Mammary epithelial cell (primary cell): ENCODE data around the gene APCDD1L.

Source experiments
- EZH2 ChIP-seq: IDR thresholded peaks from 2 replicates; pipeline ENCODE4 v1.6.1; 2012; ENCODE audit warnings: low read length, inconsistent platforms, borderline replicate concordance
- TF ChIP-seq, protein P1 (sequence below), 2 donors: IDR thresholded peaks in 1 of 2; conservative IDR thresholded peaks in 1 of 2; 2 replicates each; pipeline ENCODE4 v1.5.1; 2011 to 2012; ENCODE audit warnings: inconsistent platforms in 2 of 2, low read length in 2 of 2, mild to moderate bottlenecking in 2 of 2, control low read depth in 1 of 2, low read depth in 1 of 2; ENCODE audit not compliant: insufficient read depth in 1 of 2; ENCODE audit errors: extremely low read depth in 1 of 2

DNA sequence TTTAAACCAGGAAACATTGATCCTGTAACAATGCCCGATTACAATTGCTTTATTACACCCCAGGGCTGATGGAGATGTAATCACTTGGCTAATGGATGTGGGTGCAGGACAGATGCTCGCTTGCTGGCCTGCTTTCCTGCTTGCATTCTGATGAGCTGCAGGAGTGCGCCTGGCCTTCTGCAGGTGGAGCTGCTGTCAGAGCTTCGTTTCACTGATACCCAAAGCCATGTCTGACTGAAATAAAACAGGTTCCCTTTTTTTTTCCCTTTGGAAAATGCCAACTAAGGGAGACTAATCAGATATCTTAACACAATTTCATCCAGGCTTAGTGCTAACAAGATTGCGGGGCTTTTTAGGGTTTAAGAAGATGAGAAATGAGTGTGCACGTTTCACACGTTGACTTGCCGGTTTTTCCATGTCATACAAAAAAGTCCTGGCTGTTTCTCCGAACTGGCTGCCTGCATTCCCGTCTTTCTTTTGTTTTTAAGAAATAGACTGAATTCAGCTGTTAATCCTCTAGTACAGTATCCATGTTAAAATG lies 65.4 kb downstream of the APCDD1L start:
- TF ChIP-seq, protein P1, sequence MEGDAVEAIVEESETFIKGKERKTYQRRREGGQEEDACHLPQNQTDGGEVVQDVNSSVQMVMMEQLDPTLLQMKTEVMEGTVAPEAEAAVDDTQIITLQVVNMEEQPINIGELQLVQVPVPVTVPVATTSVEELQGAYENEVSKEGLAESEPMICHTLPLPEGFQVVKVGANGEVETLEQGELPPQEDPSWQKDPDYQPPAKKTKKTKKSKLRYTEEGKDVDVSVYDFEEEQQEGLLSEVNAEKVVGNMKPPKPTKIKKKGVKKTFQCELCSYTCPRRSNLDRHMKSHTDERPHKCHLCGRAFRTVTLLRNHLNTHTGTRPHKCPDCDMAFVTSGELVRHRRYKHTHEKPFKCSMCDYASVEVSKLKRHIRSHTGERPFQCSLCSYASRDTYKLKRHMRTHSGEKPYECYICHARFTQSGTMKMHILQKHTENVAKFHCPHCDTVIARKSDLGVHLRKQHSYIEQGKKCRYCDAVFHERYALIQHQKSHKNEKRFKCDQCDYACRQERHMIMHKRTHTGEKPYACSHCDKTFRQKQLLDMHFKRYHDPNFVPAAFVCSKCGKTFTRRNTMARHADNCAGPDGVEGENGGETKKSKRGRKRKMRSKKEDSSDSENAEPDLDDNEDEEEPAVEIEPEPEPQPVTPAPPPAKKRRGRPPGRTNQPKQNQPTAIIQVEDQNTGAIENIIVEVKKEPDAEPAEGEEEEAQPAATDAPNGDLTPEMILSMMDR (conservative IDR thresholded peaks at IDR 0.05 in 1 of 2, IDR thresholded peaks at IDR 0.05 in 1 of 2; ENCODE audit: extremely low read depth in 1 of 2, insufficient read depth in 1 of 2, low read depth in 1 of 2, low read length in 2 of 2), result no peak
- no peak for TF ChIP-seq EZH2
